GM21619 (cell line): ENCODE results near the gene SORBS2.

ENCODE experiments used
- ATAC-seq: cut with Tn5 transposase; IDR thresholded peaks from one replicate; pipeline ENCODE4 v1.9.1; 2021; ENCODE audit not compliant: unreplicated experiment

SORBS2 gene

GRCh38 chr4:185536411-185536709 is 275.6 kb downstream of the SORBS2 start:
- ATAC-seq = no peak

GRCh38 chr4:185535612-185536410 is 276.2 kb downstream of the SORBS2 start:
- ATAC-seq = no peak
